Measurements from ENCODE around the gene EIF2B2.

EIF2B2 gene

GRCh38 chr14:75003250-75004027 lies 718 bp downstream of the EIF2B2 start:
- DNase-seq (ENCODE audit: extremely low spot score) = no peak
- no peak for TF ChIP-seq PKNOX1 (IDR thresholded peaks at IDR 0.05)
- TF ChIP-seq CTBP1 (IDR thresholded peaks at IDR 0.05; ENCODE audit: borderline replicate concordance) = no peak
- no peak for TF ChIP-seq SP1 (IDR thresholded peaks at IDR 0.05)
- TF ChIP-seq NFRKB (IDR thresholded peaks at IDR 0.05) = no peak
- TF ChIP-seq SUZ12 (IDR thresholded peaks at IDR 0.05) = no peak
- no peak for TF ChIP-seq FOXK2 (IDR thresholded peaks at IDR 0.05)
- TF ChIP-seq ZNF384 (IDR thresholded peaks at IDR 0.05) = no peak
- no peak for TF ChIP-seq TARDBP (IDR thresholded peaks at IDR 0.05)
- TF ChIP-seq ELF4 (IDR thresholded peaks at IDR 0.05) = no peak
- no peak for TF ChIP-seq HDGF (IDR thresholded peaks at IDR 0.05; ENCODE audit: borderline replicate concordance)
- TF ChIP-seq LEF1 (IDR thresholded peaks at IDR 0.05; ENCODE audit: borderline replicate concordance) = no peak
- ChIA-PET POLR2A (interaction anchor here (0.8 to 2.0 kb wide), 11 partner anchors 10 to 66 kb away, joined by 3 to 11 read pairs (median 4); partner anchors contain the start of genes ACYP1, PGF and ZC2HC1C), CTCF (interaction anchor here (1.0 kb wide), 1 partner anchor 58 kb away, joined by 5 read pairs; no protein-coding TSS in a partner anchor)

- CTCF ChIA-PET = interaction anchor here (1.2 kb wide), 1 partner anchor 83 kb away, joined by 4 read pairs; no protein-coding TSS in a partner anchor
- no peak for DNase-seq (ENCODE audit: extremely low spot score)
- POLR2A ChIA-PET = no interaction called here
- TF ChIP-seq NFRKB (IDR thresholded peaks at IDR 0.05) = no peak
- TF ChIP-seq FOXA1 (IDR thresholded peaks at IDR 0.05) = no peak
- TF ChIP-seq FOXK2 (IDR thresholded peaks at IDR 0.05) = no peak
- TF ChIP-seq HDGF (IDR thresholded peaks at IDR 0.05; ENCODE audit: borderline replicate concordance) = no peak
Observed at GRCh38 chr14:75005357-75005756, 2.6 kb downstream of the EIF2B2 start.

GRCh38 chr14:75009176-75009575 lies 6.5 kb downstream of the EIF2B2 start:
- ChIA-PET CTCF (no interaction called here), POLR2A (no interaction called here)
- no peak for TF ChIP-seq SP1 (IDR thresholded peaks at IDR 0.05)
- no peak for TF ChIP-seq FOXK2 (IDR thresholded peaks at IDR 0.05)
- TF ChIP-seq SUZ12 (IDR thresholded peaks at IDR 0.05) = no peak
- TF ChIP-seq PKNOX1 (IDR thresholded peaks at IDR 0.05) = no peak
- no peak for TF ChIP-seq ELF4 (IDR thresholded peaks at IDR 0.05)
- TF ChIP-seq HDGF (IDR thresholded peaks at IDR 0.05; ENCODE audit: borderline replicate concordance) = no peak
- no peak for TF ChIP-seq FOXA1 (IDR thresholded peaks at IDR 0.05)
- TF ChIP-seq L3MBTL2 (conservative IDR thresholded peaks at IDR 0.05) = no peak
- no peak for TF ChIP-seq TARDBP (IDR thresholded peaks at IDR 0.05)
- no peak for TF ChIP-seq BHLHE40 (IDR thresholded peaks at IDR 0.05; ENCODE audit: borderline replicate concordance)
- no peak for TF ChIP-seq ARNT (IDR thresholded peaks at IDR 0.05)
- TF ChIP-seq CTBP1 (IDR thresholded peaks at IDR 0.05; ENCODE audit: borderline replicate concordance) = no peak
- no peak for TF ChIP-seq FOXM1 (IDR thresholded peaks at IDR 0.05; ENCODE audit: borderline replicate concordance)
- no peak for TF ChIP-seq ZNF384 (IDR thresholded peaks at IDR 0.05)
- no peak for TF ChIP-seq NFRKB (IDR thresholded peaks at IDR 0.05)
- no peak for TF ChIP-seq LEF1 (IDR thresholded peaks at IDR 0.05; ENCODE audit: borderline replicate concordance)
- DNase-seq (ENCODE audit: extremely low spot score) = no peak

- ChIA-PET POLR2A (no interaction called here), CTCF (no interaction called here)
- TF ChIP-seq NFRKB (IDR thresholded peaks at IDR 0.05) (no peak), ELF4 (IDR thresholded peaks at IDR 0.05) (no peak), BHLHE40 (IDR thresholded peaks at IDR 0.05; ENCODE audit: borderline replicate concordance) (no peak), L3MBTL2 (conservative IDR thresholded peaks at IDR 0.05) (no peak), FOXA1 (IDR thresholded peaks at IDR 0.05) (no peak), SUZ12 (IDR thresholded peaks at IDR 0.05) (no peak), TARDBP (IDR thresholded peaks at IDR 0.05) (no peak), HDGF (IDR thresholded peaks at IDR 0.05; ENCODE audit: borderline replicate concordance) (no peak), FOXK2 (IDR thresholded peaks at IDR 0.05) (no peak), ARNT (IDR thresholded peaks at IDR 0.05) (no peak), PKNOX1 (IDR thresholded peaks at IDR 0.05) (no peak)
- no peak for DNase-seq (ENCODE audit: extremely low spot score)
Observed at GRCh38 chr14:75010472-75011093, 7.9 kb downstream of the EIF2B2 start.

- ChIA-PET CTCF (no interaction called here), POLR2A (no interaction called here)
- TF ChIP-seq ELF4 (IDR thresholded peaks at IDR 0.05) = no peak
- TF ChIP-seq LEF1 (IDR thresholded peaks at IDR 0.05; ENCODE audit: borderline replicate concordance) = no peak
- TF ChIP-seq FOXM1 (IDR thresholded peaks at IDR 0.05; ENCODE audit: borderline replicate concordance) = no peak
- no peak for TF ChIP-seq BHLHE40 (IDR thresholded peaks at IDR 0.05; ENCODE audit: borderline replicate concordance)
- no peak for TF ChIP-seq NFRKB (IDR thresholded peaks at IDR 0.05)
- no peak for TF ChIP-seq ARNT (IDR thresholded peaks at IDR 0.05)
- TF ChIP-seq FOXA1 (IDR thresholded peaks at IDR 0.05) = no peak
- no peak for TF ChIP-seq SP1 (IDR thresholded peaks at IDR 0.05)
- TF ChIP-seq PKNOX1 (IDR thresholded peaks at IDR 0.05) = no peak
- no peak for TF ChIP-seq ZNF384 (IDR thresholded peaks at IDR 0.05)
- no peak for TF ChIP-seq FOXK2 (IDR thresholded peaks at IDR 0.05)
- no peak for TF ChIP-seq HDGF (IDR thresholded peaks at IDR 0.05; ENCODE audit: borderline replicate concordance)
- TF ChIP-seq SUZ12 (IDR thresholded peaks at IDR 0.05) = no peak
- no peak for TF ChIP-seq L3MBTL2 (conservative IDR thresholded peaks at IDR 0.05)
- TF ChIP-seq CTBP1 (IDR thresholded peaks at IDR 0.05; ENCODE audit: borderline replicate concordance) = no peak
- no peak for TF ChIP-seq TARDBP (IDR thresholded peaks at IDR 0.05)
- DNase-seq (ENCODE audit: extremely low spot score) = no peak
Observed at GRCh38 chr14:75011356-75011994, 8.8 kb downstream of the EIF2B2 start.
